Muscle of leg (tissue), 11 donors: ENCODE data around the gene COX4I1. TPM values are rescaled to one million over a fixed set of nuclear protein-coding genes. Genes with fewer than 3 reads are reported as not detected.

Source experiments
- DNase-seq: peaks from one replicate; pipeline ENCODE4 v3.0.0; 2013
- H3K27ac ChIP-seq: one replicate; pipeline ENCODE4 v1.5.1; 2013; ENCODE audit warnings: mild to moderate bottlenecking, low read length, control low read depth
- H3K27me3 ChIP-seq: one replicate; pipeline ENCODE4 v1.6.1; 2013; ENCODE audit warnings: low read length; ENCODE audit not compliant: control insufficient read depth, insufficient read depth
- H3K36me3 ChIP-seq: one replicate; pipeline ENCODE4 v1.6.1; 2013; ENCODE audit warnings: low read length; ENCODE audit not compliant: control insufficient read depth, insufficient read depth
- H3K4me1 ChIP-seq: one replicate; pipeline ENCODE4 v1.6.1; 2013; ENCODE audit warnings: low read length; ENCODE audit not compliant: control insufficient read depth, insufficient read depth
- H3K4me3 ChIP-seq: one replicate; pipeline ENCODE4 v1.5.1; 2013; ENCODE audit warnings: low read length, control low read depth
- H3K9me3 ChIP-seq: replicated peaks from 2 replicates; pipeline ENCODE4 v1.6.1; 2013; ENCODE audit warnings: low read depth, low read length; ENCODE audit not compliant: control insufficient read depth
- WGBS: methylation state at CpG from one replicate; pipeline ENCODE4 v1.1.5; 2013; ENCODE audit warnings: missing lambda C conversion rate; ENCODE audit not compliant: insufficient coverage; 5-methylcytosine and 5-hydroxymethylcytosine counted together
- polyA plus RNA-seq, 8 donors: library from polyadenylated mRNA; unstranded; fragments of 120-200 nt; gene quantifications; one replicate each; pipeline versions ENCODE4 v1.2.1 to v1.2.3, GENCODE V29; 2013; ENCODE audit warnings: inconsistent platforms in 1 of 8, low replicate concordance in 1 of 8; ENCODE audit not compliant: insufficient read length in 8 of 8, insufficient read depth in 1 of 8
- total RNA-seq: library from RNA; stranded (reverse); fragments of 120-200 nt; gene quantifications from one replicate; pipeline ENCODE4 v1.2.4, GENCODE V29; 2013

Gene COX4I1
- total and polyA plus RNA-seq, 9 donors: 440 to 555 (median 479) TPM

DNA sequence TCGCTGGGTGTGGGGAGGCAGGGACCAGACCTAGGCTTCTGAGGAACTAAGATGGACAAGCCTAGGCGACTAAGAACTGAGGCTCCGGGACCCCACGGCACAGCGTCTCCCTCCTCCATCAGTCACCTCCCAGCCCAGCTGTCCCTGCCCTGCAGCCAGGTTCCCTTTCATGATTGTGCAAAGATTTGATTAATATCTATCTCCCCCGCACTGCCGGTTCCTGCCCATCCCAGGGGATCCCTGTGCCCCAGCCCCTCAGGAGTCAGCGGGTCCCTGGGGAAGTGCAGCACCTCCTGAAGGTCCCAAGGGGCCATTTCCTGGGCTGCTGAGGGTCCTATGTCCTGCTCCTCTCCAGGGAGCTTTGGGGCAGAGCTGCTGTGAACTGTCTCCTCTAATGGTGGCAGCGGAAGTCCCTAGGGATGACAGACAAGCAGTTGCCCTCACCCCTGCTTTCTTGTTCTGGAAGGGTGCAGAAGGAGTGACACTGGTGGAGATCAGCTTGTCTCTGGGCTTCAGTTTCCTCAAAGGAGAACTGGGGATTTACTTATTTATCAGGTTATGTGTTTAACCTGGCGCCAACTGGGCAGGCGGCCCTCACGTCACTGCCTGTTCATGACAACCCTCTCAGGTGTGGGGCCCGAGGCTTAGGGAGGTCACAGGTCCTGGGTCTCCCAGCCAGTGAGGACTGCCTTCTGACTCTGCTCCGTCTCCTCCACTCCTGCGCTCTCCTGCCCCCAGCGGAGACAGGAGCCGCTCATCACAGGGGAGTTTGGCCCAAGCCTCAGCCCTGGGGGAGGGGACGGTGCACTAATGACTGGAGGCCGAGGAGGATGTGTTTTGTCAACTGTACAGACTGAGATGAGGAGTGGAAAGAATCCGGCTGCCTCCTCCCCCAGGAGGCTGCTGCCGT, 46.7 kb upstream of the COX4I1 start:
- no peak for DNase-seq
- H3K27me3 ChIP-seq: peaks cover 71% of the 10 kb centered on the region
- H3K27ac ChIP-seq: no peak overlapping the region
- no peaks in the 10 kb centered on the region for H3K36me3 ChIP-seq
- peaks cover 28% of the 10 kb centered on the region for H3K4me1 ChIP-seq
- WGBS: 36% methylated on average over 15 of the region's 21 CpGs
- H3K4me3 ChIP-seq: no peak overlapping the region
- no peaks in the 10 kb centered on the region for H3K9me3 ChIP-seq

DNA sequence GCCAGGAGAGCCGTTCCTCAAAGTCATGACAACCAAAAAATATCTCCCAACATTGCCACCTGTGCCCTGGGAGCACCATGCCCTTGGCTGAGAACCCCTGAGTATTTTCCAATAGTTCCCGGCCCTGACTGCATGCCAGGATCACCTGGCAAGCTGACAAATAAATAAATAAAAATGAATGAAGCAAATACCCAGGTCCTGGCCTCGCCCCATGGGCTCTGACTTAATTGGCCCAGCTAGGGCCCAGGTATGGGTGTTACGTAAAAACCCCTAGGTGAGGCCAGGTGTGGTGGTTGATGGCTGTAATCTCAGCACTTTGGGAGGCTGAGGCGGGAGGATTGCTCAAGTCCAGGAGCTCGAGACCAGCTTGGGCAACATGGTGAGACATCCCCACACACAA, 45.9 kb upstream of the COX4I1 start:
- Histone ChIP-seq H3K27me3 (peaks cover 73% of the 10 kb centered on the region), H3K36me3 (no peaks in the 10 kb centered on the region), H3K27ac (no peak overlapping the region), H3K4me1 (peaks cover 28% of the 10 kb centered on the region), H3K9me3 (no peaks in the 10 kb centered on the region), H3K4me3 (no peak overlapping the region)
- no peak for DNase-seq
- 66% methylated on average over 3 of the region's 6 CpGs for WGBS

DNA sequence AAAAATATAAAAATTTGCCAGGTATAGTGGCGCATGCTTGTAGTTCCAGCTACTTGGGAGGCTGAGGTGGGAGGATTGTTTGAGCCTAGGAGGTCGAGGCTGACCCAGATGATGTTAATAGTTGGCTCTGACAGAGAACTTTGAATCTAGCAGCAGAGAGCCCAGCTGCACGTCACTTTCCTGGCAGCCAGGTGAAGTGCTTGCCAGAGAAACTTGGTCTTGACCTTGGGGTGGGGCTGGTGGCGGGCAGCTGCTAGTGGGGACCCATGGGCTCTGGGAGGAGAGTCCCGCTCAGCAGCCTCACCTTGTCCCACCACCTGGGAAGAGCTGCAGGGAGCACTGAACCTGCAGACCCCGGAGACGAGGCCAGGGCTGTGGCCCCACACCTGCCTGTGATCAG, 45.5 kb upstream of the COX4I1 start:
- H3K4me3 ChIP-seq: no peak overlapping the region
- H3K9me3 ChIP-seq: no peaks in the 10 kb centered on the region
- no peak for DNase-seq
- 74% methylated on average over 7 of the region's 7 CpGs for WGBS
- no peaks in the 10 kb centered on the region for H3K36me3 ChIP-seq
- peaks cover 76% of the 10 kb centered on the region for H3K27me3 ChIP-seq
- peaks cover 28% of the 10 kb centered on the region for H3K4me1 ChIP-seq
- no peak overlapping the region for H3K27ac ChIP-seq

DNA sequence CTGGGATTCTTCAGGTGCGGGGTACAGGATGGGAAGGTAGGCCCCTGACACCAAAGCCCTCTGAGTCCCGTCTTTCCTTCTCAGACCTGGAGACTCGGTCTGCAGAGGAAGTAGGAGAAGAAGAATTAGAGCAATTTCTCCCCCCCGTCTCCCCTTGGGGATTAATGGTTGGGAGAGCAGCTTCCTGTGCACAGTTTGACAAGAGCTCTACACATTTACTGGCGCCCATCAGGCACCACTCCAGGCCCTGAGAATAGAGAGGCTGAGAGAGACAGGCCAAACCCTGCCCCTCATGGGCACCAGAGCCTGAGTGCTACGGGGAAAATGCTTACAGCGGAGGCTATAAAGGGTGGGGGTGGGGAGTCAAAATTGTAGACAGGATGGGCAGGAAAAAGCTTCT, 45.1 kb upstream of the COX4I1 start:
- Histone ChIP-seq H3K9me3 (no peaks in the 10 kb centered on the region), H3K4me1 (peaks cover 28% of the 10 kb centered on the region), H3K36me3 (no peaks in the 10 kb centered on the region), H3K4me3 (no peak overlapping the region), H3K27ac (no peak overlapping the region), H3K27me3 (peaks cover 77% of the 10 kb centered on the region)
- DNase-seq: no peak
- 31% methylated on average over 4 of the region's 7 CpGs for WGBS

DNA sequence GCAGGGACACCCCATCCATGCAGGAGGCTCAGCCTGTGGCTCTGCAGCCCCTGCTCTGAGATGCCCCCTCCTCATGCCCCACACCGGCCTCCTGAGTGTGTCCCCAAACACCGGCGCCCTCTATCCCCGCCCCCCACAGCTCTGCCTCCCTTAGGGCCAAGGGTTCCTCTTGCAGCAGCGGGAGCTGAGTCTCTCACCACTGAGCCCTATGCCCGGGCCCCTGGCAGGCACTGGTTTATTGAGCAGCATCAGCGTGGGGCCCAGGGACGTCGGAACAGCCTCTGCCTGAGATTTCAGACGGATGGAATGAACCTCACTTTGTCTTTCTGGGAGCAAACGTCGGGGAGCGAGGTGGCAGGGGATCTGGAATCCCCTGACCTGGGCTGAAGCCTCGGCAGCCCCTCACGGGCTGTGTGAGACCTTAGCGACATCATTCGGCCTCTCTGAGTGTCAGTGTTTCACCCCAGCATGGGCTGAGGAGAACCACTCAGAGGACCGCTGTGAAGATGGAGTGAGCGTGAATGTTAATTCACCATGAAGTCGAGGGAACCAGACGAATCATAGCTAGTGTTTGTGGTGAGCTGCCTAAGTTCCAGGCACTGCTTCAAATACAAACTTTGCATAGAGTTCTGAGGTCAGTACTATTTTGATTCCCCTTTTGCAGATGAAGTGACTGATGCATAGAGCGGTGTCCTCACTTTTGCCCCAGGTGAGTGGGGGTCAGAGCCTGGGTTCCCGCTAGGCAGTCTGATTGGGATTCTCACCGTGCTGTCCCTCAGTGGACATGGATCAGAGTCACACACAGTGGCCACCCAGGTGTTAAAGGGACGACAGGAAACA, 43.3 kb upstream of the COX4I1 start:
- Histone ChIP-seq H3K27ac (no peak overlapping the region), H3K36me3 (no peaks in the 10 kb centered on the region), H3K9me3 (no peaks in the 10 kb centered on the region), H3K4me1 (peaks cover 16% of the 10 kb centered on the region), H3K4me3 (no peak overlapping the region), H3K27me3 (peaks cover 80% of the 10 kb centered on the region)
- WGBS: 51% methylated on average over 23 of the region's 25 CpGs
- DNase-seq: no peak

DNA sequence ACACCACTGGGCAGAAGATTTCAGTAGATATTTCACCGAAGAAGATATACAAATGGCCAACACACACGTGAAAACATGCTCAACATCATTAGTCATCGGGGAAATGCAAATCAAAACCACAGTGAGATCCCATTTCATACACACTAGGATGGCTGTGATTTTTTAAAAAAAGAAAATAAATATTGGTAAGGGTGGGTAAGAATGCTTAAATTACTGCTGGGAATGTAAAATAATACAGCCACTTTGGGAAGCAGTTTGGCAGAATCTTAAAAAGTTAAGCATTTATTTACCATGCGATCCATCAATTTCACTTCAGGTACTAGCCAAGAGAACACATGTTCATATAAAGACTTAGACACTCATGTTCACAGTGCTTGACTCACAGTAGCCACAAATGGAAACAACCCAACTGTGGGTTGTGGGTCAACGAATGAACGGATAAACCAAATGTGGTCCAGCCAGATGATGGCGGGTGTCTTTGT, 42.1 kb upstream of the COX4I1 start:
- Histone ChIP-seq H3K4me1 (peaks cover 6% of the 10 kb centered on the region), H3K36me3 (no peaks in the 10 kb centered on the region), H3K27me3 (peaks cover 73% of the 10 kb centered on the region), H3K9me3 (no peaks in the 10 kb centered on the region), H3K4me3 (no peak overlapping the region), H3K27ac (no peak overlapping the region)
- WGBS: 100% methylated on average over 1 of the region's 7 CpGs
- no peak for DNase-seq

DNA sequence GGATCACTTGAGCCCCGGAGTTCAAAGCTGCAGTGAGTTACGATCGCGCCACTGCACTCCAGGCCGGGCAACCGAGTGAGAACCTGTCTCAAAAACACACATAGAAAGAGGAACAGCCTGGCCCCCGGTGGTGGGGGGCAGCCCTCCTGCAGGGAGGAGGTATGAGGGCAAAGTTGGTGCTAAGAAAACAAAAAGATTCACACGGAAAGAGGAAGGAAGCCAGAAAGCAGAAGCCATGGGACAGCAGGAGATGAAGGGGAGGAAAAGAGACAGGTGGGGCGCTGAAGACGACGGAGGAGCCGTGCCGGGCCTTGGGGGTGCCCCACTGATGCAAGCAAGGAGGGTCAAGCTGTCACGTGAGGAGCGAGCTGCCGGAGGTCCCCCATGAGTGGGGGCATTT, 40.4 kb upstream of the COX4I1 start:
- Histone ChIP-seq H3K9me3 (no peaks in the 10 kb centered on the region), H3K27me3 (peaks cover 57% of the 10 kb centered on the region), H3K27ac (no peak overlapping the region), H3K4me3 (no peak overlapping the region), H3K36me3 (no peaks in the 10 kb centered on the region), H3K4me1 (no peaks in the 10 kb centered on the region)
- 46% methylated on average over 2 of the region's 16 CpGs for WGBS
- no peak for DNase-seq

DNA sequence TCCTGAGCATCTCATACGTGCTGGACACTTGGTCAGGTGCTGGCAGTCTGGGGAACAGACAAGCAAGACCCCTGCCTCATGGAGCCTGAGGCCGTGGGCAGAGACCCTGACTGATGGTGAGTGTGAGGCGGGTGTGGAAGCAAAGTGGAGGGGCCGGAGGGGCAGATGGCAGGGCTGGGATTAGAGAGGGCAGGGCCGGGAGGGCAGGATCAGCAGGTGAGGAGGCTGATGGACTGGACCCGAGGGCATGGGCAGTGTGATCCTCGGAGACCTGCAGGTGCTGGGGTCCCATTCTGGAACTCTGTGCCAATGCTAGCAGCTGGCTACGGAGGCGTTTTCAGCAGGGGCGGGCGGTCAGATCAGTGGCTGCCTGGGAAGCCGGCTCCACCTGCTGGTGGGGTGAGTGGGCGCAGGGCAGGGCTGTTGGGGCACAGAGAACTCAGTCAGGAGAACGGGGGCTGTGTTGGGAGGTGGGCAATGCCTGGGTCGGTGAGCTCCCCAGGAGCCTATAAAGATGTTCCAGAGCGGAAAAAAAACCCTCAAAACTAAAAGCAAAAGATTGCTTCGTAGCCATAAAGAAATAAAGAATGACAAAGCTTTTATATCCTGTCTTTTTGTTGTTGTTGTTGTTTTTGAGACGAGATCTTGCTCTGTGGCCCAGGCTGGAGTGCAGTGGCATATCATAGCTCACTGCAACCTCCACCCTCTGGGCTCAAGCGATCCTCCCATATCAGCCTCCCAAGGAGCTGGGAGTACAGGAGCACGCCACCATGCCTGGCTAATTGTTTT, 39.7 kb upstream of the COX4I1 start:
- WGBS: 64% methylated on average over 17 of the region's 20 CpGs
- DNase-seq: no peak
- no peaks in the 10 kb centered on the region for H3K36me3 ChIP-seq
- no peak overlapping the region for H3K27ac ChIP-seq
- no peaks in the 10 kb centered on the region for H3K9me3 ChIP-seq
- no peak overlapping the region for H3K4me3 ChIP-seq
- H3K4me1 ChIP-seq: no peaks in the 10 kb centered on the region
- H3K27me3 ChIP-seq: peaks cover 53% of the 10 kb centered on the region

DNA sequence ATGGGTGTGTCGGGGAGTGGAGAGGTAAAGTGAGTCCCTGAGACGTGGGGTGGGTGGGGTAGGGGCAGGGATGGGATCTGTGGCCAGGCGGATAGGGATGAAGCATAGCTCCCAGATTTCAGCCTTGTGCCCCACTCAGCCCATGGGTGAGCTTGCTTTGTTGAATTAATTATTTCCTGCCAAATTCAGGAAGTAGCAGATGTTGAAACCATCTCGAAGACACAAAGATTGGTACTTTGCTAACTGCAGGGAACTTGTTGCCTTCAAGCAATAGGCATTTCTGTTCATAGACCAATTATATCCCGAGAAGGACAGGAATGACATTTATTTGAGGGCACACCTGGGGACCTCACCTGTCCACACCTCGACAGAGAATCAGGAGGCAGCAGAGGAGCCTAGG, 37.6 kb upstream of the COX4I1 start:
- Histone ChIP-seq H3K9me3 (no peaks in the 10 kb centered on the region), H3K36me3 (no peaks in the 10 kb centered on the region), H3K4me3 (no peak overlapping the region), H3K27me3 (peaks cover 50% of the 10 kb centered on the region), H3K27ac (no peak overlapping the region), H3K4me1 (no peaks in the 10 kb centered on the region)
- DNase-seq: no peak
- WGBS: 71% methylated on average over 4 of the region's 6 CpGs
